PC-9 (cell line): ENCODE data around the gene EGF.

Experiments used
- EZH2 ChIP-seq: fragments of 200-600 bp; sonication (generic); IDR thresholded peaks from 2 replicates; pipeline ENCODE4 v1.8.0; 2017; ENCODE audit warnings: antibody characterized with exemption, low read depth
- TF ChIP-seq, protein P1 (sequence below): fragments of 200-600 bp; sonication (generic); conservative IDR thresholded peaks from 2 replicates; pipeline ENCODE4 v1.6.1; 2017; ENCODE audit warnings: mixed run types, antibody characterized with exemption, mild to moderate bottlenecking, moderate library complexity

DNA sequence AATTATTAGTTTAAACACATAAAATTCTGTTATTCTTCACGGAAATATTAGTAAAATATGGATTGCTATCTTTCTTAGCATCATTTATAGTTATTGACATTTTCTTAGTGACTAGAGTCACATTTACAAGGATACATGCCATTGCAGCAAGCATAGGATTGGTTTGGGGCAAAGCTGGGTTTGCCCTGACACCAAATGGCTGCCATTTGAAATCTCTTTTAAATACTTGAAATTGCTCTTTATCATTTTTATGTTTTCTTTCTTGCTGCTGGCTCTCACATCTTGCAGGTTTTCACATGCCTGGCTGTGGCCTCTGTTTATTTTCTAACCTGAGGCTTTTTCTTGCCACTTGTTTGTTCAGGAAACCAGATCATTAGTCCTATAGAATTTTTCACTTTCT is 39.9 kb downstream of the EGF start:
- TF ChIP-seq, protein P1, sequence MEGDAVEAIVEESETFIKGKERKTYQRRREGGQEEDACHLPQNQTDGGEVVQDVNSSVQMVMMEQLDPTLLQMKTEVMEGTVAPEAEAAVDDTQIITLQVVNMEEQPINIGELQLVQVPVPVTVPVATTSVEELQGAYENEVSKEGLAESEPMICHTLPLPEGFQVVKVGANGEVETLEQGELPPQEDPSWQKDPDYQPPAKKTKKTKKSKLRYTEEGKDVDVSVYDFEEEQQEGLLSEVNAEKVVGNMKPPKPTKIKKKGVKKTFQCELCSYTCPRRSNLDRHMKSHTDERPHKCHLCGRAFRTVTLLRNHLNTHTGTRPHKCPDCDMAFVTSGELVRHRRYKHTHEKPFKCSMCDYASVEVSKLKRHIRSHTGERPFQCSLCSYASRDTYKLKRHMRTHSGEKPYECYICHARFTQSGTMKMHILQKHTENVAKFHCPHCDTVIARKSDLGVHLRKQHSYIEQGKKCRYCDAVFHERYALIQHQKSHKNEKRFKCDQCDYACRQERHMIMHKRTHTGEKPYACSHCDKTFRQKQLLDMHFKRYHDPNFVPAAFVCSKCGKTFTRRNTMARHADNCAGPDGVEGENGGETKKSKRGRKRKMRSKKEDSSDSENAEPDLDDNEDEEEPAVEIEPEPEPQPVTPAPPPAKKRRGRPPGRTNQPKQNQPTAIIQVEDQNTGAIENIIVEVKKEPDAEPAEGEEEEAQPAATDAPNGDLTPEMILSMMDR, result no peak
- TF ChIP-seq EZH2, result no peak
